HepG2 (cell line): ENCODE results near the gene TEX13B. TPM values are rescaled to one million over a fixed set of nuclear protein-coding genes. Genes with fewer than 3 reads are reported as not detected.

Experiments used
- ATAC-seq: fragments of 200-7000 bp; cut with Tn5 transposase; 3 replicates; pipeline ENCODE4 v1.9.1; 2020; ENCODE audit warnings: mild to moderate bottlenecking, moderate library complexity
- BruUV-seq: library from RNA; stranded (reverse); fragments of 400-500 nt; replicated peaks from 2 replicates; lab custom pipeline; 2021; lab: Mats Ljungman, UMichigan
- CTCF ChIA-PET: fragments of 300-600 bp; formaldehyde crosslinking; extraction: SDS; loops from one replicate; lab custom pipeline; 2021; ENCODE audit warnings: low total read pairs, inconsistent platforms, low intra/inter-chr PET ratio; lab: Yijun Ruan, JAX
- POLR2A ChIA-PET: fragments of 350-600 bp; sonication (Branson Sonifier 250); formaldehyde crosslinking; loops from one replicate; lab custom pipeline; 2020; ENCODE audit warnings: antibody characterized with exemption, inconsistent platforms; lab: Yijun Ruan, JAX
- DNase-seq: peaks from one replicate; pipeline ENCODE4 v3.0.0-alpha.2; 2015; ENCODE audit warnings: low spot score
- FAIRE-seq: peaks from 3 replicates; lab custom pipeline; 2011; peaks lifted over from hg19 to GRCh38; lab: Jason Lieb, UNC
- H2AFZ ChIP-seq: one replicate; pipeline ENCODE4 v1.6.1; 2011; ENCODE audit warnings: low read length, inconsistent platforms
- H3K27ac ChIP-seq: fragments of 300-600 bp; 3 replicates; pipeline ENCODE4 v1.8.0; 2011; ENCODE audit warnings: mixed run types, mild to moderate bottlenecking, mixed read lengths, low read length, inconsistent platforms; ENCODE audit not compliant: insufficient read depth; ENCODE audit errors: extremely low read length
- H3K27me3 ChIP-seq, 2 experiments: fragments of 200-600 bp in 1 of 2; 2 replicates in 1 of 2; 3 replicates in 1 of 2; pipeline versions ENCODE4 v1.6.0 to v1.8.0; 2011; ENCODE audit warnings: low read length in 2 of 2, mild to moderate bottlenecking in 2 of 2, moderate library complexity in 2 of 2, inconsistent platforms in 1 of 2; ENCODE audit not compliant: insufficient read depth in 2 of 2, control insufficient read depth in 1 of 2
- H3K36me3 ChIP-seq, 2 experiments: fragments of 200-600 bp in 1 of 2; replicated peaks in 1 of 2; 2 replicates in 1 of 2; 3 replicates in 1 of 2; pipeline versions ENCODE4 v1.5.1 to v1.8.0; 2011; ENCODE audit warnings: low read length in 2 of 2, inconsistent platforms in 1 of 2; ENCODE audit not compliant: insufficient read depth in 2 of 2, control insufficient read depth in 1 of 2
- H3K4me1 ChIP-seq: 2 replicates; pipeline ENCODE4 v1.5.1; 2012; ENCODE audit warnings: low read length, inconsistent platforms; ENCODE audit not compliant: insufficient read depth
- H3K4me2 ChIP-seq: 2 replicates; pipeline ENCODE4 v1.6.0; 2011; ENCODE audit warnings: low read depth, low read length, inconsistent platforms
- H3K4me3 ChIP-seq, 3 experiments: fragments of 200-600 bp in 1 of 3; sonication (generic), shearing (Covaris generic) in 1 of 3; replicated peaks in 1 of 3; 2 replicates each; pipeline ENCODE4 v1.5.1; 2011 to 2016; ENCODE audit warnings: low read length in 3 of 3, inconsistent platforms in 2 of 3, low read depth in 2 of 3, mild to moderate bottlenecking in 2 of 3, control low read depth in 1 of 3, mixed read lengths in 1 of 3; ENCODE audit not compliant: insufficient read depth in 1 of 3
- H3K79me2 ChIP-seq: one replicate; pipeline ENCODE4 v1.6.1; 2011; ENCODE audit warnings: low read length, inconsistent platforms; ENCODE audit not compliant: insufficient read depth
- H3K9ac ChIP-seq: 2 replicates; pipeline ENCODE4 v1.6.0; 2011; ENCODE audit warnings: mild to moderate bottlenecking, low read depth, low read length, inconsistent platforms; ENCODE audit not compliant: insufficient read depth
- H3K9me3 ChIP-seq: 2 replicates; pipeline ENCODE4 v1.5.1; 2012; ENCODE audit warnings: mild to moderate bottlenecking, low read length
- H4K20me1 ChIP-seq: 2 replicates; pipeline ENCODE4 v1.6.0; 2011; ENCODE audit warnings: inconsistent platforms, mild to moderate bottlenecking, low read length, moderate library complexity; ENCODE audit not compliant: insufficient read depth
- CTCF ChIP-seq: sonication (generic); formaldehyde crosslinking; IDR thresholded peaks from 2 replicates; pipeline ENCODE4 v1.5.0; 2020; ENCODE audit warnings: mild to moderate bottlenecking, missing genetic modification reagents, moderate library complexity
- NFATC3 ChIP-seq: sonication (generic); formaldehyde crosslinking; IDR thresholded peaks from 2 replicates; pipeline ENCODE4 v1.5.1; 2020; ENCODE audit warnings: mild to moderate bottlenecking, missing genetic modification reagents
- RCOR2 ChIP-seq: IDR thresholded peaks from 2 replicates; pipeline ENCODE4 v1.6.1; 2016; ENCODE audit warnings: missing biosample characterization, missing genetic modification reagents
- SRSF4 ChIP-seq: fragments of 200-400 bp; formaldehyde crosslinking; IDR thresholded peaks from one replicate; pipeline ENCODE4 v1.6.1; 2018; ENCODE audit warnings: mild to moderate bottlenecking, low read depth, low read length, moderate library complexity; ENCODE audit not compliant: poor library complexity, severe bottlenecking
- ZBTB10 ChIP-seq: sonication (generic); formaldehyde crosslinking; IDR thresholded peaks from 2 replicates; pipeline ENCODE4 v1.4.0; 2020; ENCODE audit warnings: missing genetic modification reagents, borderline replicate concordance
- ZNF280B ChIP-seq: sonication (generic); formaldehyde crosslinking; IDR thresholded peaks from 2 replicates; pipeline ENCODE4 v1.5.0; 2020; ENCODE audit warnings: missing genetic modification reagents, mild to moderate bottlenecking, borderline replicate concordance
- WGBS: methylation state at CpG from one replicate; pipeline ENCODE4 v1.1.6; 2017; ENCODE audit warnings: low lambda C conversion rate; 5-methylcytosine and 5-hydroxymethylcytosine counted together
- in situ Hi-C: cut with HindIII; loops from 2 replicates; pipeline ENCODE4 v1.10.0; 2017; ENCODE audit warnings: low pct_unique_long_range_greater_than_20kb; ENCODE audit not compliant: extremely low pct_ligation_motif_present
- intact Hi-C: fragments of 100-400 bp; cut with micrococcal nuclease; formaldehyde crosslinking; loops from one replicate; pipeline ENCODE4 v1.10.0; 2022; ENCODE audit not compliant: unreplicated experiment
- polyA plus RNA-seq, 8 experiments: library from polyadenylated mRNA; depleted of rRNA in 3 of 8; stranded (reverse) in 7 of 8; unstranded in 1 of 8; fragments of >200 nt; fragmentation: Illumina TruSeq in 4 of 8; extraction: Trizol in 4 of 8; gene quantifications; 2 replicates each; pipeline versions ENCODE4 v1.2.1 to v1.2.3, GENCODE V29; 2011 to 2016; ENCODE audit warnings: low read depth in 4 of 8, missing spikeins in 1 of 8, mixed read lengths in 1 of 8; ENCODE audit not compliant: insufficient read depth in 1 of 8
- total RNA-seq, 5 experiments: library from RNA; depleted of rRNA; stranded (reverse); fragments of >200 nt; fragmentation: Illumina TruSeq; extraction: Trizol; gene quantifications; 2 replicates each; pipeline ENCODE4 v1.2.3, GENCODE V29; 2016; ENCODE audit warnings: low read depth in 1 of 5

Gene TEX13B
- total and polyA plus RNA-seq, 2 of the 13 experiments (the other 11 are each of a cell fraction or from before 2014, with no cell fraction given), result not detected

- no TSS peak for BruUV-seq
- Histone ChIP-seq H3K4me1 (no peaks in the 10 kb centered on the region), H3K9me3 (no peaks in the 10 kb centered on the region), H2AFZ (no peak overlapping the region), H3K79me2 (no peaks in the 10 kb centered on the region), H3K4me3 (no peak overlapping the region), H3K4me2 (peak overlapping the region; percentile 36; the same call in 1 of the 2 replicates), H3K36me3 (no peaks in the 10 kb centered on the region), H4K20me1 (no peaks in the 10 kb centered on the region), H3K27ac (no peak overlapping the region), H3K27me3 (no peaks in the 10 kb centered on the region), H3K9ac (no peak overlapping the region)
- DNase-seq, result peak; percentile 11
- peak; percentile 57 for TF ChIP-seq CTCF (CRISPR knock-in tag)
- TF ChIP-seq NFATC3, result no peak
- no peak for TF ChIP-seq ZBTB10 (CRISPR knock-in tag)
- no peak for TF ChIP-seq RCOR2 (CRISPR knock-in tag)
- no peak for TF ChIP-seq ZNF280B (CRISPR knock-in tag)
- TF ChIP-seq SRSF4, result no peak
- POLR2A ChIA-PET, result no interaction called here
- intact Hi-C loops, result no loop called here
- in situ Hi-C loops, result no loop called here
- ATAC-seq, result peak; percentile 85
- CTCF ChIA-PET, result no interaction called here
- FAIRE-seq, result peak; percentile 42
- 0% methylated on average over 6 of the region's 11 CpGs for WGBS
Measured at GRCh38 chrX:108001218-108001814, 19.1 kb upstream of the TEX13B start.
